ENCODE measurements around the gene HDLBP. TPM values are rescaled to one million over a fixed set of nuclear protein-coding genes. Genes with fewer than 3 reads are reported as not detected.
"Not testable (repeated sequence)": the region's sequence is repeated elsewhere in the genome, so short reads cannot be mapped to it uniquely, and the experiment has no call there.

The HDLBP gene
- total RNA-seq, 1 donor from 2014 or later: 504 TPM

DNA sequence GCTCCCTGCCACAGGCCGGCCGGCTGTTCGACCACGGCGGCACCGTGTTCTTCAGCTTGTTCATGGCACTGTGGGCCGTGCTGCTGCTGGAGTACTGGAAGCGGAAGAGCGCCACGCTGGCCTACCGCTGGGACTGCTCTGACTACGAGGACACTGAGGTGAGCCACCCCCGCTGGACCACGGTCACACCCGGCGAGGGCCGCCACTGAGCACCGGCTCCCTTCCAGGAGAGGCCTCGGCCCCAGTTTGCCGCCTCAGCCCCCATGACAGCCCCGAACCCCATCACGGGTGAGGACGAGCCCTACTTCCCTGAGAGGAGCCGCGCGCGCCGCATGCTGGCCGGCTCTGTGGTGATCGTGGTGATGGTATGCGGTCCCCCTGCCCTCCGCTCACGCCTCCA lies 106.2 kb downstream of the HDLBP start:
- DNase-seq: no peak

DNA sequence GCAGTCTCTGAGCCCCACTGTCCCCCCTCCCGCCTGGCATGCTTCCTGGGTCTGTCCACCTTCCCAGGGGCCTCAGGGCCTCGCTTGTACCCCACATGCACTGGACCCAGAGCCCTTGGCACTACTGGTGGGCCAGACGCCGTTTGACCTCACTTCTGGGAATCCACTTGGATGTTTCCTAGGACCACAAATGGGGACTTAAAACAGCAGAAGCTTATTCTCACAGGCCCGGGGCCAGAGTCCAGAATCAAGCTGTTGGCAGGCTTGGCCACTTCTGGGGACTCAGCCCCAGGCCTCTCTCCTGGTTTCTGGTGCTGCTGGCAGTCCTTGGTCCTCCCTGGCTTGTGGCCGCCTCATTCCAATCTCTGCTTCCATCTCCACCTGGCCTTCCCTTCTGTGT lies 107.4 kb downstream of the HDLBP start:
- DNase-seq: no peak

DNA sequence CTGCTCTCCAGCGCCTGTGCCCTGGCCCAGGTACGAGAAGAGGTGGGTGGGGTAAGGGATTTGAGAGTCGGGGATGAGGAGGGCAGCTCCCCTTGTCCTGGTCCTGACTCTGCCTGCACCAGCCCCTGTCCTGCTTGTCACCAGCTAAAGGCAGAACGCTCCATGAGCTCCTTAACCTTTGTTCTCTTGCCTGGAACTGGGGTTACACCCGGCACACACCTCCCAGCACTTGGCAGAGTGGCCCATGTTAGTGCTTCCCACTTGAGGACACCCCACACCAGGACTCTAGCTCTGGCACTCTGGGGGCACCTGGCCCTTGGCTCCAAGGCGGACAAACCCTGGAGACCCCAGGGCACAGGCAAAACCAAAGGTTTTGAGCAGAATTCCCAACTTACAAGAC lies 107.8 kb downstream of the HDLBP start:
- no peak for DNase-seq

DNA sequence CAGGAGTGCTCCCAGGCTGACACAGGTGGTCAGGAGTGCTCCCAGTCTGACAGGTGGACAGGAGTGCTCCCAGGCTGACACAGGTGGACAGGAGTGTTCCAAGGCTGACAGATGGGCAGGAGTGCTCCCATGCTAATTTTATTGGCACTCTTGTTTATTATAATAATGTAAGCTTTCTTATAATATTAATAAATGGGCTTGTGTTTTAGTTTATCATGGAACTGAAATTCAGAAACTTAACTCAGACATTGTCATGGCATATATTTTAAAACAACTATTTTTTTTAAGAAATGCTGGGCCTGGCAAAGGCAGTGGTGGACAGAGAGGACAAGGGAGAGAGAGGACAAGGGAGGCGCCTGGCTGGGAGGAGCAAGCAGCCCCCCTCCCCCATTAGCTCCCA lies 108.3 kb downstream of the HDLBP start:
- no peak for DNase-seq

DNA sequence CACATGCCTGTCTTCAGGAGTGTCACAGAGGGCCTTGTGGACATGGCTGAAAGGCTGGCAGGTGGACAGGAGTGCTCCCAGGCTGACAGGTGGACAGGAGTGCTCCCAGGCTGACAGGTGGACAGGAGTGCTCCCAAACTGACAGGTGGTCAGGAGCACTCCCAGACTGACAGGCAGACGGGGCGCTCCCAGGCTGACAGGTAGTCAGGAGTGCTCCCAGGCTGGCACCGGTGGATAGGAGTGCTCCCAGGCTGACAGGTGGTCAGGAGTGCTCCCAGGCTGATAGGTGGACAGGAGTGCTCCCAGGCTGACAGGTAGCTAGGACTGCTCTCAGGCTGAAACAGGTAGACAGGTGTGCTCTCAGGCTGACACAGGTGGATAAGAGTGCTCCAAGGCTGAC lies 110.4 kb downstream of the HDLBP start:
- DNase-seq: no peak

DNA sequence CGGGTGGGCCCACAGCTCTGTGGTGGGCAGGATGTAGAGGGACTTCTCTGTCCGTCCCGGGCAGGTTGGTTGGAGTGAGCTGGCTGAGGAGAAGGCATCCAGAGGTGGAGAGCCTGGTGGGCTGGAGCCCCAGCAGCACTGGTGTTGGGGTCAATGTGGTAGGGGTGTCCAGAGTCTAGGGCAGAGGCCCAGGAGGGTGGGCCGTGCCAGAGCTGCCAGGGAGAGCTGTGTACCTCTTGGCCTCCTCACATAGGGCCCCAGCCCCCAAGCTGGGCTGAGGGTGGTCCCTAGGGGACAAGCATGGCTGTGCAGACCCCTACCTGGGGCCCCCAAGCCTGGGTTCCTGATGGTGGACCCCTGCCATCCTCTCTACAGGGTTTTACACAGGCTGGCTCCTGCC lies 111.0 kb downstream of the HDLBP start:
- DNase-seq: no peak

DNA sequence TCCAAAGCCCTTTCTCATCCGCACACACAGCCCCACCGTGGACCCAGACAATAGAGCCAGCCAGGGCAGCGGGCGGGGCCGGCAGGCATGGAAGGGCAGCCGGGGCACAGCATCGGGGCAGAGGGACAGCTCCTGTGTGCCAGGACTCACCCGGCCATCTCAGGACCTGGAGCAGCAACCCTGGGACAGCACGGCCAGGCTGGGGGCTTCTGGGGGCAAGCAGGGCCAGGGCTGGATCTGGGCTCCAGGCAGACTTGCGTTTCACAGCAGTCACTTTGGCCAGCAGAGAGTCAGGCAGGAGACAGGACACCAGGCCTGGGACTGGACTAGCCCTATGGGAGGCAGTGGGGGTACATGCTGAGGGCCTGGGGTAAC lies 111.5 kb downstream of the HDLBP start:
- no peak for DNase-seq

DNA sequence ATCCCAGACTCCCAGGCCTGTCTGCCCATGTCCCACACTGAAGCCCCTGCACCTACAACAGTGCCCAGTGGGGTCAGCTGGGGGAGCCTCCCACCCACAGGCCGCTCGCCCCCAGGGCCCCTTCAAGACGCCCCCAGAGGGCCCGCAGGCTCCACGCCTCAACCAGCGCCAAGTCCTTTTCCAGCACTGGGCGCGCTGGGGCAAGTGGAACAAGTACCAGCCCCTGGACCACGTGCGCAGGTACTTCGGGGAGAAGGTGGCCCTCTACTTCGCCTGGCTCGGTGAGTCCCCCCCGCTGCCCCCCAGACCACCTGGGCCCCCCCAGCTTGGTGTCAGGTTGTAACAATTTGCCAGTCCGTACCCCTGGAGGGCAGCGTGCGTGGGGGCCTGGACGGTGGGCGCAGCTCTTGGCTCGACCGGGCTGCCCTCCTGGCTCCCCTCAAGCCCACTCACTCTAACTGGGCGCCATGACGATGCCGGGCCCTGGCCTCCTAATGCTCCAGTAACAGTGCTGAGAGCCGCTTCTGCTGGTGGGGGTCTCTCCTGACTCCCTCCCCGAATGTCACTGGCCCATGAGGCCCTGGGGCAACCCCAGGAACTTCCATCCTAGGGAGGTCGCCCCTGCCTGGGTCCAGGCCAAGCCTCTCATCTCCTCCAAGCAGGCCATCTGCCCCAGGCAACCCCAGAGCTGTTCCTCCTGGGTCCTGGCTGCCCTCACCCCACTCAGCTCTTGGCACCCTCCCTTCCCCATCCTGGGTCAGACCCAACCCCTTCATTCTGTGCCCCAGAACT lies 112.1 kb downstream of the HDLBP start:
- DNase-seq: no peak

DNA sequence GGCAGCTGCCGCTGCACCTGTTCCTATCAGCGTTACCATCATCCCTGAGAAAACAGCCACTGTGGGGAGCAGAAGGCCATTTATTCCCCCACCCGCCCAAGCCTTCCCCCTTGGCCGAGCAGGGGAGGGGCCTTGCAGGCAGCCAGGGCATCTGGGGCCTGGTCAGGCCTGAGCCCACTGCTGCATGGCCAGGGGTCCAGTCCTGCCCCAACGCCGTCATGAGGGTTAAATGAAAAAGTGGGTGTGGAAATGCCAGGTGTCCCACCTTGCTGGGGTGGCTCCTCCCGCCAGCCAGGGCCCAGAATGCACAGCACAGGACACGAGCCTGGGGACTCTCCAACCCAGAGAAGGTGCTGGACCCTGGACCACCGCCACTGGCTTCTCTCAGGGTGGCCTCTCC lies 112.8 kb downstream of the HDLBP start:
- no peak for DNase-seq

DNA sequence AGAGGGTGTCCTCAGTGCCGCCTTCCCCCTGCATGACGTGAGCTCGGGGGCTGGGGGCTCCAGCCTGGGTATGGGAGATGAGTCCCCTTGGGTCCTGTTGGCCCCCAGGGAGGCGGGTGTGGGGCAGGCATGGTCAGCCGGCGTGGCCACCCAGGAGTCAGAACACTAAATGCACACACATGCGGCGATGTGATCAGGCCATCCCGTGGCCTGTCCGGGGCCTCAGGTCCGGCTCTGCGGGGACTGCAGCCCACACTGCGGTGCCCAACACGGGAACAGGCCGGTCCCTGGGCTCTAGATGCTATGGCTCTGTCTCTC lies 113.2 kb downstream of the HDLBP start:
- DNase-seq: no peak

DNA sequence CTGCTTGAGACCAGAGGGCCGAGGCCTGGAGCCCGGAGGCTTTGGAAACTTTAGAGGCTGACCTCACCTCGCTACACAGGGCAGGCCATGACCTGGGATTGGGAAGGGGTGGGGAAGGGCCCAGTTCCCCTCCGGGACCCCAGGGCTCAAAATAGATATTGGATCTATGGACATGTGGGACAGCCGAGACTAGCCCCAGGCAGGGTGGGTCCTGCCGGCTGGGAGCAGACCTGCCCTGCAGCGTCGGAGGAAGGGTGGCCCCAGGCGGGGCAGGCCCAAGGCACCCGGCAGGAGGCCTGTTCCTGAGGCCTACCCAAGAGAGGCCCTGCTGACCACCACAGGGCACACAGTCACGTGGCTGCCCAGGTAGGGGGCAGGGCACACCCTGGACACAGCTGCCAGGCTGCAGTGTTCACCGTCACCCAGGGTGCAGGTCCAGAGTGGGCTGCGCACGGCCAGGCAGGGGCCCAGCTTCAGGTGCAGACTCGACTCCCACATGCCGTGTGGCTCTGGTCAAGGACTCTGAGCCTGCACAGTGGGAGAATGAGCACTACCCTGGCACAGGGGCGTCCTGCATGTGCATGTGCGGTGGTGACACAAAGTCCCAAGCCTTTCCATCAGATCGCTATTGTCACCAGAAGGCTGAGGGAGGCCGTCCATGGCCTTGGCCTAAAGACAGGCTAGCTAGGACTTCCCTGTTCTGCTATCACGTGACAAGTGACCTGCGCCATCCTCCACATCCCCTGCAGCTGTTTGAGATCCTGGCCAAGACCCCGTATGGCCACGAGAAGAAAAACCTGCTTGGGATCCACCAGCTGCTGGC lies 113.8 kb downstream of the HDLBP start:
- DNase-seq: no peak

DNA sequence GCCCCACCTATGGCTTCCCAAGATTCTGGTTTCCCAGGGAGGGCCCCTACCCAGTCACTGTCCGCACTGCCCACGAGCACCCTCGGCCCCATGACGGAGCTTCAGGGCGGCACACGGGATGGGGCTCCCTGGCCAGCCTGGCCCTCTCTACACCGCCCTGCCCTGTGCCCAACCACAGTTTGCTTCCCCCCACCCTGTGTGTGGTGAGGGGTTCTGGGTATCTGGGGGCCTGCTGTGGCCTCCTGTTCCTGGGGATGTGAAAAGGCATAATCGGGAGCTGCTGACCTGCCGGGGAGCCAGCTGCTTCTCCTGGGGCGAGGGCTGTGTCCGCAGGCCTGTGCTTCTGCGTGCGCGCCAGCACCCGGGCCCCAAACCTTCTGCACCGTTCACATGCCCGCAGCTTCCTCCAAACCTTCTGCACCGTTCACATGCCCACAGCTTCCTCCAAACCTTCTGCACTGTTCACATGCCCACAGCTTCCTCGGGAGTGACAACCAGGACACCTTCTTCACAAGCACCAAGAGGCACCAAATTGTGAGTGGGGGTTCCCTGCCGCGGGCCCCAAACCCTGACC lies 114.6 kb downstream of the HDLBP start:
- no peak for DNase-seq

DNA sequence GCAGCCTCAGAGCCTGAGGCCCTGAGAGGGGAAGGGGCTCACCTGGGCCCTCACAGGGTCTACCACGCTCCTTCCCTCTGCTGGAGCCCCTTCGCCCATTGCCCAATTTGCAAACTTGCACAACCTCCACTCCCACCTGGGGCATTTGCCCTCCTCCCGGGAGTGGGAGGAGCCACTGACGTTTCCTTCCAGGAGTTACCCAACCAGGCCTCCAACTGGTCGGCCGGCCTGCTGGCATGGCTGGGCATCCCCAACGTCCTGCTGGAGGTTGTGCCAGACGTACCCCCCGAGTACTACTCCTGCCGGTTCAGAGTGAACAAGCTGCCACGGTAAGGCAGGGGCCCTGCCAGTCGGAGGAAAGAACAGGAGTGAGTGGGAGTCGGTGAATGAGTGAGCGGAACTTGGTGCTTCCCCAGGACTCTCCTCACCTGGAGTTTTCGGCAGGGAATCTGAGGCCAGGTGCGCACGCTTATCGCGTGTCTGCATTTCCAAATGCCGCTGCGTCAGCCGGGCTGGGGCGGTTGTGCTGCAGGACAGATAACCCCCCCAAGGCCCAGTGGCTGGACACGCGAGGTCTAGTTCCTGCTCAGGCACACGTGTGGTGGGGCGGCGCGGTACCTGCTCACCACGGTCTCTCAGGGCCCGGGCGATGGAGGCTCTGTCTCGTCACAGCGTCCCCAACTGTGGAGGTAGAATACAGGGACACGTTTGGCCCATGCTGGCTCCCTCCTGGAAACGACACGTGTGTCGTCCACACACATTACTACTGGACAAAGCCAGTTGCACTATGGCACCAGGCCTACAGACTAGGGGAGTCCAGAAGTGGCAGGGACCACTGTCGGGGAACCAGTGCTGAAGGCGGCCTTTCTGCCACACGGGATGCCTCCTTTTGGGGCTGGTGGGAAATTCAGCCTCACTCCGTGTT lies 115.3 kb downstream of the HDLBP start:
- no peak for DNase-seq

DNA sequence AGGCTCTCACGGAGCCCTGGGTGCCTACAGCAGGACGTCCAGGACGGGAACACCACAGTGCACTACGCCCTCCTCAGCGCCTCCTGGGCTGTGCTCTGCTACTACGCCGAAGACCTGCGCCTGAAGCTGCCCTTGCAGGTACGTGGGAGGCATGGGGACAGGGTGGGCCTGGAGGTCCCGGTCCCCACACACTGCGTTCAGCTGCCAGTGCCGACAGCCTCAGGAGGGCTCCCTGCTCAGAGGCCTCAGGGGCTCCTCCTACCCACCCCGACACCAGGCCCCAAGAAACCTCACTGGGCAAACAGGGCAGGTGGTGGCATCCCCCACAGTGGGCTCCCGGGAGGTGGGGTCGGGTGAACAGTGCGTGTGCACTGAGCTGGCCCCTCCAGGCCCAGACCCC lies 116.2 kb downstream of the HDLBP start:
- no peak for DNase-seq

DNA sequence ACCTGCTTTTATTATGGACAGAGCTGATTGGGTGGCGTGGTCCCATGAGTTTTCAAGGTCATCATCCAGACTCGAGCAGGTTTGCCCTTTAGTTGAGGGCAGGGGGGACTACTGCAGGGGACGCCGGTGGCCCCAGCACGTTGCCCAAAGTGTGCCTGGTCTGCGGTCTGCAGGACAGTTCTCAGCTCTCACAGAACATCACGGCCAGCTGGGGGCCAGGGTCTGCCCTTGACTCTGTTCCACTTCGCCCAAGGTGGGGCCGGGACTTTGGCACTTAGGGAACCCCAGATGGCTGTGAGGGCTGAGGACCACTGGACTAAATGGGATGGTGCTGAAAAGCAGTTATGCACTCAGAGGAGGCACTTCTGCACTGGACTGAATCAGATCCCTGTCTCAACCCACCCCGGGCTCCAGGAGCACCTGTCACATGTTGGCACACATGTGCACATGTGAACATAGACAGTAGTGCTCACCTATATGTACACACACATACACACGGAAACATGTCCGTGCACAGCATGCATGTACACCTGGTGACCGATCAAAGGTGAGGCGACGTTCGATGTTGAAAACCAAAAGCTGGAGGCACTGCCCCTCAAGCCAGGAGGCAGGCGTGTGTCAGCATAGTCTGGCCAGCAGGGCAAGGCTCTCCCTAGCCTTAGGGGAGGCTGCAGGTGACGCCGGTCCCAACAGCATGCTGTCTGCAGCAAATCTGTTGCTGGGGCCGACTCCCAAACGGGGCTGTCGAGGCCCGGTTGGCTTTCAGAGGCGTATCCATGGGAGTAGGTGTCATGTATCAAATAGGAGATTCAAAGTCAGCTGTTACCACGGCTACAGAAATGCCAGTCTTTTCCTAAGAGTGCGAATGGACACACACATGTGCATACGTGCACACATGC lies 116.8 kb downstream of the HDLBP start:
- DNase-seq: no peak

DNA sequence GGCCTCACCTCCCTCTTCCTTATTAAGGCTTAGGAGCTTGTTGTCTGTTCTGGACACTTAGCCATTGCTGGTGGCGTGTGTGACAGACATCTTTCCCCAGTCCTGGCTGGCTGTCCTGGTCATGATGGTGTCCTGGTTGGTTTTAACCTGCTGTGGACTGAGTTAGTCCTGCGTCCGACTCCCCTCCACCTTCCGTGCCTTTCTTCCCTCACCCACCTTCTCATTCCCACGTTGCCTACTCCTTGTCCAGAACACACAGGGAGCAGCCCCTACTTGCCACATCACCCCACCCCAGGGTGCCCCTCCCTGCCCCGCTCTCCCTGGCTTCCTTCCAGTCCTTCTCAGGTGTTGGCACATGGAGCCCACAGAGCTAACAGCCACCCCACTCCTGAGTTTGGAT lies 117.5 kb downstream of the HDLBP start:
- no peak for DNase-seq

DNA sequence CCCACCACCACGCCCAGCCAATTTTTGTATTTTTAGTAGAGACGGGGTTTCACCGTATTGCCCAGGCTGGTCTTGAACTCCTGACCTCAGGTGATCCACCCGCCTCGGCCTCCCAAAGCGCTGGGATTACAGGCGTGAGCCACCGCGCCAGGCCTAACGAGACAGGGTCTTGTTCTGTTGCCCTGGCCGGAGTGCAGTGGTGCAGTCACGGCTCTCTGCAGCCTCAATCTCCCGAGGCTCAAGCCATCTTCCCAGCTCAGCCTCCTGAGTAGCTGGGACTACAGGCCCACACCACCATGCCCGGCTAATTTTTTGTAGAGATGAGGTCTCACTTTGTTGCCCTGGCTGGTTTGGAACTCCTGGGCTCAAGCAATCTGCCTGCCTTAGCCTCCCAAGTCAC lies 118.2 kb downstream of the HDLBP start:
- not testable (repeated sequence) for DNase-seq

DNA sequence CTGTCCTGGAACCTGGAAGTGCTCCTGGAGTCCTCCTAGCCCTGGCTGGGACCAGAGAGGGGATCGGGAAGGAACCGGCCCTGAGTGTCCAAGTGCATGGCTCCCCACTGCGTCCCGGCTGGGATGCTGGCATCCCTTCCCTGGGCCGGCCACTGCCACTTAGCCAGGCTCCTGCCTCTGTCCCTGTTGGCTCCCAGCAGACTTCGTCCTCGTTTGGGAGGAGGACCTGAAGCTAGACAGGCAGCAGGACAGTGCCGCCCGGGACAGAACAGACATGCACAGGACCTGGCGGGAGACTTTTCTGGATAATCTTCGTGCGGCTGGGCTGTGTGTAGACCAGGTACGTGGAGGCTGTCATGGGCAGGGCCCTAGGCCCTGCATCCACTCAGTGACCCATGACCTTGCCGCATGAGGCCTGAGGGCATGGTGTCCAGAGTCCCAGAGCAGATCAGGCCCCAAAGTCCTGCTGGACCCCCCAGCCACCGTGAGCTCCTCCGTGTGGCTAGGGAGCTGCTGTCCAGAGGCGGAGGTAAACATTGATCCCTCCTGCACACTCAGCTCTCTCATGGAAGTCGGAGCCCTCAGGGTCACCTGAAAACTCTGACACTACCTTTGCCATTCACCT lies 119.9 kb downstream of the HDLBP start:
- DNase-seq: no peak

DNA sequence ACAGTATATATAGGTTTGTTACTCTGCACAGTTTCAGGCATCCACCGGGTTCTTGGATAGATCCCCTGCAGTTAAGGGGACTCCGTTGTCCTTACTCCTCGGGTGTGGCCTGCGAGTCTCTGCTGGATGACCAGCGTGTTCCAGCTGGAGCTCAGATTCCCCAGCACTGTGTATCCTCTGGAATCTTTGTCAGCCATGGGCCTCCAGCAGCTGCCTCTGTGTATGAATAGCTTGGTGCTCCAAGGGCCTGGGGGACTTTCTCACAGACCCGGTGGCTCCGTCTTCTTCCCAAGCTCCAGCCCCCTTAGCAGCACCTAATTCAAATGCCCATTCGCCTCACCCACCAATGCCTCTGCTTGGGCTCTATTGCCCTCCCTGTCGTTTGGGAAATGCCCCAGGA lies 120.7 kb downstream of the HDLBP start:
- DNase-seq: no peak

DNA sequence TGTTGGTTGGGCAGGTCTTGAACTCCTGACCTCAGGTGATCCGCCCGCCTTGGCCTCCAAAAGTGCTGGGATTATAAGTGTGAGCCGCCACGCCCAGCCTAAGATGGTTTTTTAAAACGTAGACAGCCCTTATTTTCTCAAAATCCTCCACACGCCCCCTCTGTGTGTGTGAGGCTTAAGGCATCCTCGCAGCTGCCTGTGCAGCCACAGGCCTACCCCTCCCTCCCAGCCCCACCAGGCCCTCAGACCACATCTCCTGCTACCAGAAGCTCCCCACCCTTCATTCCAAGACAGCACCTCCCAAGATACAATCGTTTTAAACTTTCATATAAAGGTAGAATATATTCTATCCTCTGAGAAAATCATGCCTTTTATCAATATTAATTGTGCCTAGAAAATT lies 122.2 kb downstream of the HDLBP start:
- DNase-seq: no peak

DNA sequence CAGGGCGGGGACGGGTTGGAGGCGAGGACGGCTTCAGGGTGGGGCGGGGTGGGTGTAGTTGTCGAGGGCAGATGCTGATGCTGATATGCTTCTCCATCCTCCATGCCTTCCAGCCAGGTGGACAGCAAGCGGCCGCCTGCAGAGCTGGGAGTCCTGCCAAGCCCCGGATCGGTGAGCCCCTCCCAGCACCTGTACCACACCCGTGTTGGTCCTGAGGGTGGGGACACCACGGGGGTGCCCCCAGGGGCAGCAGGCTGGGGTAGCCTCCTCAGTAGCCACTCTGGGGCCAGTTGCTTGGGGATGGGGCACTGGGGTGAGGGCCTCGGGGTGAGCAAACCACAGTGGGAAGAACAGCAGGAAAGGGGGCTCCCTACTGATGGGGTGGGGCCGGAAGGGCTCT lies 124.4 kb downstream of the HDLBP start:
- DNase-seq: no peak
